Keratinocyte (primary cell): ENCODE measurements around the gene HHIPL1.

Experiments
- EZH2 ChIP-seq: IDR thresholded peaks from one replicate; pipeline ENCODE4 v1.6.1; 2012; ENCODE audit warnings: inconsistent platforms, mild to moderate bottlenecking, low read length, moderate library complexity
- TF ChIP-seq, protein P1 (sequence below), 3 experiments: IDR thresholded peaks in 1 of 3; conservative IDR thresholded peaks in 1 of 3; optimal IDR thresholded peaks in 1 of 3; 2 replicates in 2 of 3; 3 replicates in 1 of 3; pipeline versions ENCODE3 to v1.5.1; 2011; ENCODE audit warnings: low read length in 3 of 3, mild to moderate bottlenecking in 3 of 3, moderate library complexity in 2 of 3, control low read depth in 1 of 3, inconsistent platforms in 1 of 3; ENCODE audit not compliant: insufficient read depth in 2 of 3; ENCODE audit errors: extremely low read depth in 1 of 3

- no peak for TF ChIP-seq EZH2
- TF ChIP-seq, protein P1, sequence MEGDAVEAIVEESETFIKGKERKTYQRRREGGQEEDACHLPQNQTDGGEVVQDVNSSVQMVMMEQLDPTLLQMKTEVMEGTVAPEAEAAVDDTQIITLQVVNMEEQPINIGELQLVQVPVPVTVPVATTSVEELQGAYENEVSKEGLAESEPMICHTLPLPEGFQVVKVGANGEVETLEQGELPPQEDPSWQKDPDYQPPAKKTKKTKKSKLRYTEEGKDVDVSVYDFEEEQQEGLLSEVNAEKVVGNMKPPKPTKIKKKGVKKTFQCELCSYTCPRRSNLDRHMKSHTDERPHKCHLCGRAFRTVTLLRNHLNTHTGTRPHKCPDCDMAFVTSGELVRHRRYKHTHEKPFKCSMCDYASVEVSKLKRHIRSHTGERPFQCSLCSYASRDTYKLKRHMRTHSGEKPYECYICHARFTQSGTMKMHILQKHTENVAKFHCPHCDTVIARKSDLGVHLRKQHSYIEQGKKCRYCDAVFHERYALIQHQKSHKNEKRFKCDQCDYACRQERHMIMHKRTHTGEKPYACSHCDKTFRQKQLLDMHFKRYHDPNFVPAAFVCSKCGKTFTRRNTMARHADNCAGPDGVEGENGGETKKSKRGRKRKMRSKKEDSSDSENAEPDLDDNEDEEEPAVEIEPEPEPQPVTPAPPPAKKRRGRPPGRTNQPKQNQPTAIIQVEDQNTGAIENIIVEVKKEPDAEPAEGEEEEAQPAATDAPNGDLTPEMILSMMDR (optimal IDR thresholded peaks at IDR 0.05 in 1 of 3, IDR thresholded peaks at IDR 0.05 in 1 of 3, conservative IDR thresholded peaks at IDR 0.05 in 1 of 3; ENCODE audit: extremely low read depth in 1 of 3, insufficient read depth in 2 of 3, low read length in 3 of 3), result no peak
Observed at GRCh38 chr14:99625476-99625875, 19.5 kb upstream of the HHIPL1 start.
